Measurements from ENCODE around the gene CCDC201.

The CCDC201 gene

GRCh38 chr7:45881280-45881758 is 8.4 kb upstream of the CCDC201 start:
- TF ChIP-seq CTCF (IDR thresholded peaks at IDR 0.05; ENCODE audit: extremely low read depth, insufficient read depth, missing control alignments): no peak
- in situ Hi-C loops (cut with MboI; ENCODE audit: low pct_unique_long_range_greater_than_20kb, low sequenced_read_pairs, unreplicated experiment): no loop called here
- no peak for DNase-seq (ENCODE audit: low spot score)

GRCh38 chr7:45880433-45880860 is 7.6 kb upstream of the CCDC201 start:
- no peak for DNase-seq (ENCODE audit: low spot score)
- no peak for TF ChIP-seq CTCF (IDR thresholded peaks at IDR 0.05; ENCODE audit: extremely low read depth, insufficient read depth, missing control alignments)
- in situ Hi-C loops (cut with MboI; ENCODE audit: low pct_unique_long_range_greater_than_20kb, low sequenced_read_pairs, unreplicated experiment): no loop called here

- no peak for DNase-seq (ENCODE audit: low spot score)
- in situ Hi-C loops (cut with MboI; ENCODE audit: low pct_unique_long_range_greater_than_20kb, low sequenced_read_pairs, unreplicated experiment): no loop called here
- TF ChIP-seq CTCF (IDR thresholded peaks at IDR 0.05; ENCODE audit: extremely low read depth, insufficient read depth, missing control alignments): no peak
Measured at GRCh38 chr7:45878457-45879144, 5.7 kb upstream of the CCDC201 start.

GRCh38 chr7:45876519-45876918 is 3.6 kb upstream of the CCDC201 start:
- TF ChIP-seq CTCF (IDR thresholded peaks at IDR 0.05; ENCODE audit: extremely low read depth, insufficient read depth, missing control alignments): no peak
- in situ Hi-C loops (cut with MboI; ENCODE audit: low pct_unique_long_range_greater_than_20kb, low sequenced_read_pairs, unreplicated experiment): no loop called here

GRCh38 chr7:45874408-45875131 is 1.7 kb upstream of the CCDC201 start:
- in situ Hi-C loops (cut with MboI; ENCODE audit: low pct_unique_long_range_greater_than_20kb, low sequenced_read_pairs, unreplicated experiment): loop anchor here (25.0 kb wide), 2 partner anchors 212 to 712 kb away; partner anchors contain the start of gene RAMP3
- no peak for DNase-seq (ENCODE audit: low spot score)
- no peak for TF ChIP-seq CTCF (IDR thresholded peaks at IDR 0.05; ENCODE audit: extremely low read depth, insufficient read depth, missing control alignments)

More at GRCh38 chr7:45876519-45876918, 3.6 kb upstream of the CCDC201 start:
- DNase-seq (ENCODE audit: low spot score): no peak

- no peak for TF ChIP-seq CTCF (IDR thresholded peaks at IDR 0.05; ENCODE audit: extremely low read depth, insufficient read depth, missing control alignments)
- in situ Hi-C loops (cut with MboI; ENCODE audit: low pct_unique_long_range_greater_than_20kb, low sequenced_read_pairs, unreplicated experiment): loop anchor here (25.0 kb wide), 2 partner anchors 211 to 711 kb away; partner anchors contain the start of gene RAMP3
- DNase-seq (ENCODE audit: low spot score): no peak
Measured at GRCh38 chr7:45873355-45873754, 473 bp upstream of the CCDC201 start.

Data from GM13977 (cell line).